ENCODE results near the gene DYRK1B. TPM values are rescaled to one million over a fixed set of nuclear protein-coding genes. Genes with fewer than 3 reads are reported as not detected.

The DYRK1B gene
- total RNA-seq, 1 experiment from 2014 or later: 11.8 TPM

- peaks cover 21% of the 10 kb centered on the region for H3K36me3 Mint-ChIP-seq (ENCODE audit: insufficient read depth, unreplicated experiment)
- no TSS peak for BruUV-seq (replicated peaks)
- H3K4me1 Mint-ChIP-seq (ENCODE audit: insufficient read depth, unreplicated experiment): peaks cover 44% of the 10 kb centered on the region
- intact Hi-C loops (cut with micrococcal nuclease): loop anchor here (1.0 to 5.0 kb wide), 3 partner anchors 51 to 169 kb away; no protein-coding TSS in a partner anchor
- H3K27ac Mint-ChIP-seq (ENCODE audit: low read depth, unreplicated experiment): peak overlapping the region; percentile 90
- no peaks in the 10 kb centered on the region for H3K27me3 Mint-ChIP-seq (ENCODE audit: insufficient read depth, unreplicated experiment)
- CTCF ChIA-PET: interaction anchor here (0.6 to 6.9 kb wide), 31 partner anchors 9 to 498 kb away, joined by 3 to 67 read pairs (median 4); partner anchors contain the start of genes DYRK1B and PSMC4
- no peaks in the 10 kb centered on the region for H3K9me3 Mint-ChIP-seq (ENCODE audit: unreplicated experiment)
- peak; percentile 41 for TF ChIP-seq CTCF (IDR thresholded peaks at IDR 0.05; ENCODE audit: unreplicated experiment)
- POLR2A ChIA-PET: interaction anchor here (1.1 to 4.1 kb wide), 6 partner anchors 8 to 409 kb away, joined by 3 to 41 read pairs (median 8); partner anchors contain the start of genes DYRK1B, PSMC4 and RPS16
- peak; percentile 64 for DNase-seq (ENCODE audit: unreplicated experiment)
- H3K4me3 Mint-ChIP-seq (ENCODE audit: unreplicated experiment): peak overlapping the region; percentile 90
Observed at GRCh38 chr19:39843919-39844793, 10.2 kb upstream of the DYRK1B start.

- ChIA-PET POLR2A (interaction anchor here (0.5 to 1.1 kb wide), 3 partner anchors 9 to 129 kb away, joined by 3 to 4 read pairs (median 3); partner anchors contain the start of gene DYRK1B), CTCF (interaction anchor here (0.6 to 6.9 kb wide), 24 partner anchors 10 to 731 kb away, joined by 3 to 67 read pairs (median 4); partner anchors contain the start of genes DYRK1B and PSMC4)
- H3K9me3 Mint-ChIP-seq (ENCODE audit: unreplicated experiment): no peaks in the 10 kb centered on the region
- no peaks in the 10 kb centered on the region for H3K27me3 Mint-ChIP-seq (ENCODE audit: insufficient read depth, unreplicated experiment)
- H3K4me1 Mint-ChIP-seq (ENCODE audit: insufficient read depth, unreplicated experiment): peaks cover 44% of the 10 kb centered on the region
- TF ChIP-seq CTCF (IDR thresholded peaks at IDR 0.05; ENCODE audit: unreplicated experiment): peak; percentile 5
- peaks cover 22% of the 10 kb centered on the region for H3K36me3 Mint-ChIP-seq (ENCODE audit: insufficient read depth, unreplicated experiment)
- peak overlapping the region; percentile 60 for H3K4me3 Mint-ChIP-seq (ENCODE audit: unreplicated experiment)
- BruUV-seq (replicated peaks): no TSS peak
- H3K27ac Mint-ChIP-seq (ENCODE audit: low read depth, unreplicated experiment): peak overlapping the region; percentile 90
- intact Hi-C loops (cut with micrococcal nuclease): loop anchor here (2.0 to 5.0 kb wide), 2 partner anchors 76 to 168 kb away; no protein-coding TSS in a partner anchor
- no peak for DNase-seq (ENCODE audit: unreplicated experiment)
Observed at GRCh38 chr19:39842693-39843435, 8.9 kb upstream of the DYRK1B start.

- Mint-ChIP-seq H3K4me3 (ENCODE audit: unreplicated experiment) (no peak overlapping the region), H3K27ac (ENCODE audit: low read depth, unreplicated experiment) (no peak overlapping the region), H3K9me3 (ENCODE audit: unreplicated experiment) (no peaks in the 10 kb centered on the region), H3K27me3 (ENCODE audit: insufficient read depth, unreplicated experiment) (no peaks in the 10 kb centered on the region), H3K36me3 (ENCODE audit: insufficient read depth, unreplicated experiment) (peaks cover 39% of the 10 kb centered on the region), H3K4me1 (ENCODE audit: insufficient read depth, unreplicated experiment) (peaks cover 37% of the 10 kb centered on the region)
- intact Hi-C loops (cut with micrococcal nuclease): loop anchor here (5.0 kb wide), 1 partner anchor 74 kb away; no protein-coding TSS in a partner anchor
- ChIA-PET CTCF (interaction anchor here (0.7 to 1.5 kb wide), 4 partner anchors 45 to 403 kb away, joined by 3 to 4 read pairs (median 3); partner anchors contain the start of gene PSMC4), POLR2A (no interaction called here)
- no TSS peak for BruUV-seq (replicated peaks)
- no peak for DNase-seq (ENCODE audit: unreplicated experiment)
- TF ChIP-seq CTCF (IDR thresholded peaks at IDR 0.05; ENCODE audit: unreplicated experiment): no peak
Observed at GRCh38 chr19:39841041-39841440, 7.1 kb upstream of the DYRK1B start.

Data from MCF 10A (cell line).